ENCODE measurements around the gene MSI2. TPM values are rescaled to one million over a fixed set of nuclear protein-coding genes. Genes with fewer than 3 reads are reported as not detected.

MSI2 gene
- total and polyA plus RNA-seq, 2 donors (not counting 1 experiment from before 2014, with no cell fraction given): 16.1 to 196 TPM

DNA sequence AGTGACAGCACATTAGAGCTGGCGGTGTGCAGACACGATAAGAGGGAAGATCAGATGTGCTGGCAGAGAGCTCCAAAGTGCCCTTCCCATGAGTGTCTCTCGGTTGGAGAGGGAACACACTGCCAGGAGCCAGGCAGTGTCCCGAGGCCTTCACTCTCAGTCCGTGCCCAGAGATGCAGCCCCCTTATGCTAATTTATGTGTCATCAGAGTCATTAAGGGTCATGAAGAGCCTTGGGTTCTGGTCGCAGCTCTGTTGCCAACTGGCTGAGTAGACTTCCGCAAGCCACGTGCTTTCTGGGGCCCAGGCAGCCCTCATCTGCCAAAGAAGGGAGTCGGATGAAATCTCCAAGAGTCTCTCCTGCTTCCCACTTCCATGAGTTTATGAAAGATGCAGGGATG lies 232.5 kb downstream of the MSI2 start:
- Histone ChIP-seq H3K9me3 (ENCODE audit: control extremely low read depth in 1 of 3, control insufficient read depth in 2 of 3, insufficient read depth in 1 of 3, low read length in 2 of 3) (no peaks in the 10 kb centered on the region), H3K9ac (ENCODE audit: low read length) (no peak overlapping the region), H3K27me3 (replicated peaks in 1 of 4; ENCODE audit: control extremely low read depth in 1 of 4, control insufficient read depth in 3 of 4, insufficient read depth in 4 of 4, low read length in 3 of 4) (no peaks in the 10 kb centered on the region), H3K27ac (ENCODE audit: low read length in 2 of 2) (no peak overlapping the region), H4K20me1 (ENCODE audit: control insufficient read depth, insufficient read depth, low read length, poor library complexity, severe bottlenecking) (peaks cover 10% of the 10 kb centered on the region), H3K4me3 (ENCODE audit: control extremely low read depth in 1 of 5, extremely low read depth in 1 of 5, insufficient read depth in 1 of 5, low read depth in 2 of 5, low read length in 4 of 5) (no peak overlapping the region), H3K4me2 (replicated peaks; ENCODE audit: low read depth, low read length, poor library complexity, severe bottlenecking) (no peak overlapping the region), H3K4me1 (ENCODE audit: control insufficient read depth in 2 of 2, insufficient read depth in 2 of 2, low read length in 2 of 2) (peaks cover 39 to 48% of the 10 kb centered on the region in 2 donors), H2AFZ (ENCODE audit: insufficient read depth, low read depth, low read length, poor library complexity, severe bottlenecking) (no peak overlapping the region), H3K79me2 (ENCODE audit: control insufficient read depth, insufficient read depth, low read length) (peaks cover 76% of the 10 kb centered on the region), H3K36me3 (replicated peaks in 1 of 2; ENCODE audit: control extremely low read depth in 1 of 2, control insufficient read depth in 1 of 2, extremely low read depth in 1 of 2, insufficient read depth in 2 of 2, low read length in 1 of 2) (no peaks in the 10 kb centered on the region)
- no peaks in the 10 kb centered on the region for H3K9me3 Mint-ChIP-seq (ENCODE audit: insufficient read depth)
- no peaks in the 10 kb centered on the region for H3K27me3 Mint-ChIP-seq
- POLR2A ChIA-PET: no interaction called here
- H3K4me3 Mint-ChIP-seq: no peak overlapping the region
- WGBS (ENCODE audit: insufficient coverage): 98% methylated on average over 6 of the region's 9 CpGs
- H3K27ac Mint-ChIP-seq: no peak overlapping the region
- no peak for ATAC-seq (ENCODE audit: low read depth)
- no peak for DNase-seq
- intact Hi-C loops (cut with micrococcal nuclease): no loop called here
- H3K4me1 Mint-ChIP-seq: peaks cover 66% of the 10 kb centered on the region
- CTCF ChIA-PET: interaction anchor here (1.2 kb wide), 1 partner anchor 109 kb away, joined by 3 read pairs; no protein-coding TSS in a partner anchor
- TF ChIP-seq, protein P1, sequence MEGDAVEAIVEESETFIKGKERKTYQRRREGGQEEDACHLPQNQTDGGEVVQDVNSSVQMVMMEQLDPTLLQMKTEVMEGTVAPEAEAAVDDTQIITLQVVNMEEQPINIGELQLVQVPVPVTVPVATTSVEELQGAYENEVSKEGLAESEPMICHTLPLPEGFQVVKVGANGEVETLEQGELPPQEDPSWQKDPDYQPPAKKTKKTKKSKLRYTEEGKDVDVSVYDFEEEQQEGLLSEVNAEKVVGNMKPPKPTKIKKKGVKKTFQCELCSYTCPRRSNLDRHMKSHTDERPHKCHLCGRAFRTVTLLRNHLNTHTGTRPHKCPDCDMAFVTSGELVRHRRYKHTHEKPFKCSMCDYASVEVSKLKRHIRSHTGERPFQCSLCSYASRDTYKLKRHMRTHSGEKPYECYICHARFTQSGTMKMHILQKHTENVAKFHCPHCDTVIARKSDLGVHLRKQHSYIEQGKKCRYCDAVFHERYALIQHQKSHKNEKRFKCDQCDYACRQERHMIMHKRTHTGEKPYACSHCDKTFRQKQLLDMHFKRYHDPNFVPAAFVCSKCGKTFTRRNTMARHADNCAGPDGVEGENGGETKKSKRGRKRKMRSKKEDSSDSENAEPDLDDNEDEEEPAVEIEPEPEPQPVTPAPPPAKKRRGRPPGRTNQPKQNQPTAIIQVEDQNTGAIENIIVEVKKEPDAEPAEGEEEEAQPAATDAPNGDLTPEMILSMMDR (IDR thresholded peaks at IDR 0.05): no peak
- no peak for TF ChIP-seq EZH2 (IDR thresholded peaks at IDR 0.05; ENCODE audit: borderline replicate concordance, insufficient read depth, low read depth, low read length, poor library complexity, severe bottlenecking)

DNA sequence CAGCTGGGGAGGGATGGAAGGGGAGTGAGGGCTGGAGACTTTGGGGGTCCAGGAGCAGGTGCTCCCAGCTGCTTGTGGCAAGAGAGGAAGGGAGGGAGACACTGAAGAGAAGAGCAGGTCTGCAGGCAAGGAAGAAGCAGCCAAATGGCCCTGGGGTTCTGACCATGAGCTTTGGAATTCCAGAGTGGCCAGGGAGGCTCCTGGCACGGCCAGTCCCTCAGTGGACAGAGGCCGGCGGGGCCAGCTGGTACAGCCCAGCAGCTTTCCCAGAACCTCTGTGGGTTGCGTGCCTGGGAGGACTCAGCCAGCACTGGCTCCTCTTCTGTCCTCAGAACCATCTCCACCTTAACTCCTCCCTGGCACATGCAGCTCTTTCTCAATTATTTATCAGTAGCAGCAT lies 233.0 kb downstream of the MSI2 start:
- Histone ChIP-seq H4K20me1 (ENCODE audit: control insufficient read depth, insufficient read depth, low read length, poor library complexity, severe bottlenecking) (peaks cover 11% of the 10 kb centered on the region), H3K4me1 (ENCODE audit: control insufficient read depth in 2 of 2, insufficient read depth in 2 of 2, low read length in 2 of 2) (peaks cover 39 to 49% of the 10 kb centered on the region in 2 donors), H2AFZ (ENCODE audit: insufficient read depth, low read depth, low read length, poor library complexity, severe bottlenecking) (no peak overlapping the region), H3K4me2 (replicated peaks; ENCODE audit: low read depth, low read length, poor library complexity, severe bottlenecking) (no peak overlapping the region), H3K9me3 (ENCODE audit: control extremely low read depth in 1 of 3, control insufficient read depth in 2 of 3, insufficient read depth in 1 of 3, low read length in 2 of 3) (no peaks in the 10 kb centered on the region), H3K27me3 (replicated peaks in 1 of 4; ENCODE audit: control extremely low read depth in 1 of 4, control insufficient read depth in 3 of 4, insufficient read depth in 4 of 4, low read length in 3 of 4) (no peaks in the 10 kb centered on the region), H3K27ac (ENCODE audit: low read length in 2 of 2) (no peak overlapping the region), H3K79me2 (ENCODE audit: control insufficient read depth, insufficient read depth, low read length) (peaks cover 77% of the 10 kb centered on the region), H3K4me3 (ENCODE audit: control extremely low read depth in 1 of 5, extremely low read depth in 1 of 5, insufficient read depth in 1 of 5, low read depth in 2 of 5, low read length in 4 of 5) (no peak overlapping the region), H3K36me3 (replicated peaks in 1 of 2; ENCODE audit: control extremely low read depth in 1 of 2, control insufficient read depth in 1 of 2, extremely low read depth in 1 of 2, insufficient read depth in 2 of 2, low read length in 1 of 2) (no peaks in the 10 kb centered on the region), H3K9ac (ENCODE audit: low read length) (no peak overlapping the region)
- H3K9me3 Mint-ChIP-seq (ENCODE audit: insufficient read depth): no peaks in the 10 kb centered on the region
- H3K27me3 Mint-ChIP-seq: no peaks in the 10 kb centered on the region
- TF ChIP-seq EZH2 (IDR thresholded peaks at IDR 0.05; ENCODE audit: borderline replicate concordance, insufficient read depth, low read depth, low read length, poor library complexity, severe bottlenecking): no peak
- TF ChIP-seq, protein P1 (IDR thresholded peaks at IDR 0.05): no peak
- no peak for DNase-seq
- peaks cover 65% of the 10 kb centered on the region for H3K4me1 Mint-ChIP-seq
- H3K4me3 Mint-ChIP-seq: no peak overlapping the region
- POLR2A ChIA-PET: no interaction called here
- H3K27ac Mint-ChIP-seq: no peak overlapping the region
- no peak for ATAC-seq (ENCODE audit: low read depth)
- CTCF ChIA-PET: interaction anchor here (1.2 kb wide), 1 partner anchor 109 kb away, joined by 3 read pairs; no protein-coding TSS in a partner anchor
- intact Hi-C loops (cut with micrococcal nuclease): no loop called here
- WGBS (ENCODE audit: insufficient coverage): 96% methylated on average over 4 of the region's 4 CpGs

All from B cell (primary cell).